GM08714 (cell line): Measurements from ENCODE around the gene GNB5.
"Not testable (repeated sequence)": the region's sequence is repeated elsewhere in the genome, so short reads cannot be mapped to it uniquely, and the experiment has no call there.

Experiments
- H3K4me3 ChIP-seq: fragments of 200-500 bp; sonication (Bioruptor generic); 2 replicates; pipeline ENCODE4 v1.5.1; 2014; ENCODE audit warnings: mild to moderate bottlenecking, low read length, inconsistent platforms
- ZNF274 ChIP-seq: IDR thresholded peaks from 2 replicates; pipeline ENCODE4 v1.6.1; 2012; ENCODE audit warnings: mild to moderate bottlenecking, low read depth, low read length

GNB5 gene

DNA sequence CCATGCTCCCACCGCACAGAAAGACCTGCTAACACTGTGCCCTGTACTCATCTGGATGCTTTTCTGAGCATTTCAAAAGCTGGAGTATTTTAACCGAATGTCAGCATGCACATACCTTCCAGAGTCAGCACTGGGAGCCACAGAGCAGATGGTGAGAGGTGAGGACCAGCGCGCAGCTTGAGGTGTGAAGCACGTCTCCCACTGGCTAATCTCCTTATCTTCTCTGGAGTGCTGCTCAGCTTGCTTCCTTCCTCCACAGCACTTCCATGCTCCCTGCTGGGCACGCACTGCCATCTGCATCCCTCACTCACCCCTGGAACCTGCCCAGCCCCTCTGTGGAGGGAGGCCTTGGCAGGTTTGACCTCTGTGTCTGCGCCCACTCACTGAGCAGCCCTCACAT, at the start of gene GNB5:
GNB5 (minus strand) TSS at position 186 of the 400 bp plus-strand sequence. CDS start 6,716 bp downstream, outside the sequence.
- H3K4me3 ChIP-seq = no peak within 1 kb of the TSS

DNA sequence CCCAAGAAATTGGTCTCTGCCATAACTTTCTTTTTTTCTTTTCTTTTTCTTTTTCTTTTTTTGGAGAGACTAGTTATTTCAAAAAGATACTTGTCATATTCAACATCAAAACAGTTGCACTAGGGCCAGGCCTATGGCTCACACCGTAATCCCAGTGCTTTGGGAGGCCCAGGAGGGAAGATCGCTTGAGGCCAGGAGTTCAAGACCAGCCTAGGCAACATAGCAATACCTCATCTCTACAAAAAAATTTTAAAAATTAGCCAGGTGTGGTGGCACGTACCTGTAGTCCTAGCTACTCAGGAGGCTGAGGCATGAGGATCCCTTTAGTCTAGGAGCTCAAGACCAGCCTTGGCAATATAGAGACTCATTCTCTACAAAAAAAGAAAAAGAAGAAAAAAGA, 49.0 kb upstream of the GNB5 start:
- TF ChIP-seq ZNF274 = no peak
- H3K4me3 ChIP-seq = no peak overlapping the region

More for the DNA sequence above, at the start of gene GNB5:
- no peak for TF ChIP-seq ZNF274

DNA sequence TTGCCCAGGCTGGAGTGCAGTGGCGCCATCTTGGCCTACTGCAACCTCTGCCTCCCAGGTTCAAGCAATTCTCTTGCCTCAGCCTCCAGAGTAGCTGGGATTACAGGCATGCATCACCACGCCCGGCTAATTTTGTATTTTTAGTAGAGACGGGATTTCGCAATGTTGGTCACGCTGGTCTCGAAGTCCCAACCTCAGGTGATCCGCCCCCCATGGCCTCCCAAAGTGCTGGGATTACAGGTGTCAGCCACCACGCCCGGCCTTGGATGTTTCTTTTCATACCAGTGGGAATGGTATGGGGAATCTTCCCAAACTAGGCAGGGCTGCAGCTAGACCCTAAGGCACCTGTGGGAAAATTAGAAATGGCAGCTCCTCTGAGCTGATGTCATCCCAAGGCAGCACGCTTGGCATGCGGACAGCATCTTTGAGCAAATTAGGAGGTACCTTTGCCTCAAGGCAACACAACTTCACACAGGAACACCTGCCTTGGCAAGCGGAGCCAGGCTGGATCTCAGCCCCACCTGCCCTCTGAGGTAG, 47.9 kb upstream of the GNB5 start:
- not testable (repeated sequence) for H3K4me3 ChIP-seq

DNA sequence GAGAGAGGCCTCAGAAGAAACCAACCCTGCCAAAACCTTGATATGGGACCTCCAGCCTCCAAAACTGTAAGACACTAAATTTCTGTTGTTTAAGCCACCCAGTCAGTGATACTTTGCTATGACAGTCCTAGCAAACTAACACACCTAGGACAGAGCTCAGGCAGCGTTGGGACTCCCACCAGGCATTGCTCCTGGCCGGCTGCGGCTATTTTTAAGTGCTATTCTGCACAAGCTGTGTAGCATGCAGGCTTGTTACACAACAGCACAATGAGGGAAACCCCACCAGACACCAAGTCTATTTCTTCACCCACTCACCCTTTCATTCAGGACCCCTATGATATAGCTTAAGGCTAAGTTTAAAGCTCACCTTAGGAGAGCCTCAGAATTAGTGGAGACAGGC, 47.0 kb upstream of the GNB5 start:
- no peak for TF ChIP-seq ZNF274
- H3K4me3 ChIP-seq = no peak overlapping the region

DNA sequence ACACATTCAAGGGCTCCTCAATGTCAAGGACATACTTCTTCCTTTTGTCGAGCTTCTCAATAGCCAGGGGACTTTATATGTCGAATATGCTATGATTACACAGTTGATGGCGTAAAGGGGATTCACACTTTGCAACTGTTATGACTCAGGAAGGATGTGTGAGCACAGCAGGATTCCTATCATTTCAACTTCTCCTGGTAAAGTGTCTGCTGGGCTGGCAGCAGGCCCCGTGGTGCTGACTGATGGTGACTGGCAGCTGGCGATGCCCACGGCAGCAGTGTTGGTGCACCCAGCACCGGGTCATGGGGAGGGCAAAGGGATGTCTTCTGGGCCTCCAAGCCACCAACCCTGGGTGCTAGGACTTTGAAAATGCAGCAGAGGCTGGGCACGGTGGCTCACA, 44.8 kb upstream of the GNB5 start:
- TF ChIP-seq ZNF274 = no peak
- no peak overlapping the region for H3K4me3 ChIP-seq

DNA sequence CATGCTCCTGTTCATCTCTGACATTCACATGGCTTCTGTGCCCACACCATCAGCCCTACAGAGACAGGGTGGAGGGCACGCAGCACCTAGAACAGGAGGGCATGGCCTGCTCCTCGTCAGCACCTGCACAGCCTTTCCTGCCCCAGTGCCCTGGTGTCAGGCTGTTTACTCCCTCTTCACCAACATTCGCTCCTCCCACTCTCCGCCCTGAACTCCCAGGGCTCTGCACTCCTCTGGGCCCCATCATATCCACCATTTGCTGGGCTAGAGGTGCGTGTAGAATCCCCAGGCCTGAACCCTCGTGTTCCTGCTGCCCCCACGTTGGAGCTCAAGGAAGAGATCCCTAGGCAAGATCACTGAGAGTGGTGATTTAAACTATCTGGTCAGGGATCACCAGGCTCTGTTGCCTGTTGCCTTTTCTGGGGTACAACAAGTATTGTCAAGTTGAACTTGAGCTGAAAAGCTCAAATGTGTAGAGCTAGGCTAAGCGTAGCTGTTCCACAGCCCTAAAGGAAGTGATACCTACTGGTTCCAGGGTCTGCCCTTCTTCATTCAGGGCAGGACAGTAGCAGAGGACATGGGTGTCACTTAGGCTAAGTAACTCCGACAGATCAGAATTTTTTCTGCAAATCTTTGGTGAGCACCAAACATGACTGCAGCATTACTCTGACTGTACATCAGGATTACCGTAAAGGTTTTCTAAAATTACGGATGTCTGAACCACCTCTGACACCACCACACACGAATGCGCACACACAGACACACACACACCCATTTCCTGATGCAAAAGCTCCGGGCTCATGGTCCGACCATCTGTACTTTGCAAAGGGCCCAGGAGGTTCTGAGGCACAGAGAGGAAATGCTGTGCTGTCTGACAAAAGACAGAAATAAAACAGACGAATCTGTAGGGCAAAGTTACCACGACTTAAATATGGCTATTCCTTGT, 43.7 kb upstream of the GNB5 start:
- no peak overlapping the region; the same call in 1 of the 2 replicates for H3K4me3 ChIP-seq
- TF ChIP-seq ZNF274 = no peak

DNA sequence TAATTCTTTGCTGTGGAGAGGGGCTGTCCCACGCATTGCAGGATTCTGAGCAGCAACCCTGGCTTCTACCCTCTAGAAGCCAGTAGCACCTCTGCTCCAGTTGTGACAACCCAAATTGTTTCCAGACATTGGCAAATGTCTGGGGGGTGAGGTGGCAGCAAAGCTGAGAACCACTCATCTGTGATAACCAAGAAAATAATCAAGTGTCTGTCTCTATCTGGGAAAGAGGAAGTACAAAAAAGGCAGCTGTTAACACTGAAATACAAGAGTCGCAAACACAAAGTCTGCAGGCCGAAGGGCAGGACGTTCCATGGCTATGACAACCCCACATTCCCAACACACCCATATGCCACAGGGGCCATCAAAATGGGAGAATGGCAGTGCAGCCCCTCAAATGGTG, 42.2 kb upstream of the GNB5 start:
- H3K4me3 ChIP-seq = peak overlapping the region; percentile 45; the same call in 1 of the 2 replicates
- TF ChIP-seq ZNF274 = no peak

DNA sequence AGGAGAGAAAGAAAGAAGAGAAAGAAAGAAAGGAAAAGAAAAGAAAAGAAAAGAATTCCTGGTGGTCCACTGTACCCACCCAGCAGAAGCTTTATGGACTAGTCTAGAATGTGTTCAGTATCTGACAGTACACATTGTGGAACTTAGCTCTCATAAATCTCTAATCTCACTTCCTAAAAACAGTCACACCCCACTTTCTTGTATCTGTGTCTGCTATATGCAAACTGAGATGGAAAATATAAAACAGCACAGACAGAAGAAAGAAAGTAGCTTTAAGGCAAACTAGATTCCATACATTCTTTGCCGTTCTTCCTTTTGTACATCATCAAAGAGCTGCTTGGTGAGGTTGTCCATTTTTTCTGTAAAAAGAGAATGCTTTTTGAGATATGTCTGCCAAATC, 41.1 kb upstream of the GNB5 start:
- H3K4me3 ChIP-seq = no peak overlapping the region
- TF ChIP-seq ZNF274 = no peak

DNA sequence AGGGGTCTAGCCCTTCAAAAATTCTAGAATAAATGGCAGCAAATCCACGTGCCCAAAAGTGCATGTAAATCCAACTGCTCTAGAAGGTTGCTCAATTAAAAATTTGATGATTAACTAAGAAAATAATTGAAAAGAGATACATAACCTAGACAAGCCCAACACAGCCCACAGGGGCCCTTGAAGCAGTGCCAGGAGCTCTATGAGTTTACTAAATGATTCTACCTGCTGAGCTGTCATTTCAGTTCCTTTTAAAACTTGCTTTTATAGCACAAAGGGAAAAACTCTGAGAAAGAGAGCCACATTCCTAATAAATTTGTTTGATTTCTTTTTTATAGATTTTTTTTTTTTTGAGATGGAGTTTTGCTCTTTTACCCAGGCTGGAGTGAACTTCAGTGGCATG, 38.9 kb upstream of the GNB5 start:
- no peak for TF ChIP-seq ZNF274
- H3K4me3 ChIP-seq = no peak overlapping the region

DNA sequence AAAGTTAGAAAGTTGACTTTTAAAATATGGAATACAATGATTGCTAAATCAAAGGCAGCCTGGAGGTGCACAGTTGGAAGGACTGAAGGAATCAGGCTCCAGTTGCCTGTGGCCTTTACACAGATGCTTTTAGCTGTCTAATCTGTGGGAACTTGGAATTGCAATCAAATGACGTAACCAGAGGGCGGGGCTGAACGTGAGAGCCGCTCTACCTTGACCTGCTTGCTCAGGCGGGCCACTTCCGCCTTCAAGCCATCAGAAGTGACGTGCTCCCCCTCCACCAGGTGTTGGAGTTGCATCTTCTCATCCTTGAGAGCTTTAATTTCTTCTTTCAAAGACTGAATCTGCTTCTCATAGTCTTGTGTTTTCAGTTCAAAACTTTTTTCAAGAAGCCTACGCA, 37.7 kb upstream of the GNB5 start:
- H3K4me3 ChIP-seq = no peak overlapping the region
- no peak for TF ChIP-seq ZNF274

DNA sequence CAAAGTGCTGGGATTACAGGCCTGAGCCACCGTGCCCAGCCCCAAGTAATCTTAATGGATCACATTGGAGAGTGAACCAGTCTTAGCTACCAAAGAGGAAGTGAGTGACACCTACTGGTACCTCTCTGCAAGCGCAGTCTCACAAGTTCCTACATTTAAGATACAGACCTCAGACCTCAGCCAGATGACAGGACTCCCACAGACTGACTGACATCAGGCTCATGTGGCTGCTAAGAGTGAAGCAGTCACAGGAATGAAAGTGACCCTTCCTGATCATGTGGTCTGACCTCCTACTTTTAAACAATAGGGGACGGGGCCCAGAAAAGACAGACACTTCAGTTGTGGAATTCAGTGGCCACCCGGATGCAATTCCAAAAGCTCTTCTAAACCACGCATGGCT, 36.3 kb upstream of the GNB5 start:
- H3K4me3 ChIP-seq = no peak overlapping the region
- no peak for TF ChIP-seq ZNF274

DNA sequence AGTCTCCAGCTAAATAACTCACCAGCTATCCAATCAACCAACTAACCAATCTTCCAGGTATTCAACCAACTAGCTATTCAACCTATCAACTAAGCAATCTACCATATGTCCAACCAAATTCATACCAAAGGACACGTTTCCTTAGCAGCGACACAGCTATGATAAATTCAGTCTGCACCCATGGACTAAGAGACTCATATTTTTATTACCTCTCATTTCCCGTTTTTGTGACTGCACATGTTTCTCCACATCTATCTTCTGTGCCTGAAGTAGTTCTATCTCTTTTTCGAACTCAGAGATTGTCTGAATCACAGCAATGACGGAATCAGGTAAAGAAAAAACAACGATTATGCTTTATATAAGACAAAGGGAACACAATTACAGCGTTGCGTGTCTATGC, 34.0 kb upstream of the GNB5 start:
- TF ChIP-seq ZNF274 = no peak
- no peak overlapping the region for H3K4me3 ChIP-seq

DNA sequence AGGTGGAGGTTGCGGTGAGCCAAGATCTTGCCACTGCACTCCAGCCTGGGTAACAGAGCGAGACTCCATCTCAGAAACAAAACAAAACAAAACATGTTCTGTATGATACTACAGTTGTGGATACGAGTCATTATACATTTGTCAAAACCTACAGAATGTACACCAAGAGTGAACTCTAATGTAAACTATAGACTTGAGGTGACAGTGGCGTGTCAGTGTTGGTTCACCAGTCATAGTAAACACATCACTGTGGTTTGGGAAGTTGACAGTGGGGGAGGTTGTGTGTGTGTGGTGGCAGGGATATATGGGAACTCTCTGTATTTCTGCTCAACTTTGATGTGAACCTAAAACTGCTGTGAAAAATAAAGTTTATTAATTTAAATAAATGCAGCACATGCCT, 33.0 kb upstream of the GNB5 start:
- no peak for TF ChIP-seq ZNF274
- H3K4me3 ChIP-seq = no peak overlapping the region

DNA sequence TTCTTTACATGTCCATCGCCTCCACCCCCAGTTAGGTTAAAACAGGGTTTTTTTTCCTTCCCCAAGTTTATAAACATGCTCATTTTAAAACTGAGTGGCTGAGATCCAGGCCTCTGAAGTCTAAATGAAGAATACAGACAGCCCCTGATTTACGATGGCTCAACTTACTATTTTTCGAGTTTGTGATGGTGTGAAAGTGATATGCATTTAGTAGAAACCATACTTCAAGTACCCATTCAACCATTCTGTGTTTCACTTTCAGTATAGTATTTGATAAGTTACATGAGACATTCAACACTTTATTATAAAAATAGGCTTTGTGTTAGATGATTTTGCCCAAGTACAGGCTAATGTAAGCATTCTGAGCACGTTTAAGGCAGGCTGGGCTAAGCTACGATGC, 30.5 kb upstream of the GNB5 start:
- H3K4me3 ChIP-seq = peak overlapping the region; percentile 83; the same call in 1 of the 2 replicates
- TF ChIP-seq ZNF274 = no peak

DNA sequence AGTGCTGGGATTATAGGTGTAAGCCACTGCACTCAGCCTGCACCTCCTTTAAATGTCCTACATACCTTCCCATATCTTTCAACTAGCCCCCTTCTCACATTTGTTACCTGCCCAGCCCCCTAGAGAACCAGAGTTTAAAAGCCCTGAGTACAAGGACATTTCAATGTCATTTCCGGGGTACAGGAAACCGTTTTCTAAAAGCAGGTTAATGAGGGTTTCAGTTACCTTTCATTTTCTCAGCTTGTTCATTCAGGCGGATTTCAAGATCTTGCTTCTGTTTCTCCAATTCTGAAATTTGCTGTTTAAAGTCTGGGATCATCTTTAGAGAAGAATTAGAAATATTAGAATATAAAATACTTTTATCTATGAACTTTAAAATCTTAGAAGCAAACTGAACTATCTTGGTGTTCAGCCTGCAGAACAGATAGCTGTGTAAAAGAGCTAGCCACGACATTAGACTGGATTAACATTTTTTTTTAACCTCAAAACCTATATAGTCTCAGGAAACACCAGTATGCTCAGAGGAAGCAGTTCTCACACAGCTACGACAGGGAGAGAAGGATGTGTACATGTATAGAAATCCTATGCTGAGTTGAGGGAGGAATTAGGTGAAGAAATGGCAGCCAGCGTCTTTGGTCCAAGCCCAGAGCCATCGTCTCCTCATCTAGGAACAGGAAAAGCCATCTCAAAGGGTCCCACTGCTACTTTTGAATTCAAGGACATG, 29.9 kb upstream of the GNB5 start:
- no peak for TF ChIP-seq ZNF274

More for the DNA sequence above, 29.9 kb upstream of the GNB5 start:
- H3K4me3 ChIP-seq = peak overlapping the region; percentile 83
